CD14-positive monocyte (primary cell): ENCODE measurements around the gene CNST. TPM values are rescaled to one million over a fixed set of nuclear protein-coding genes. Genes with fewer than 3 reads are reported as not detected.

Experiments
- DNase-seq, 3 donors: peaks; one replicate each; pipeline ENCODE4 v3.0.0-alpha.2; 2011 to 2022
- H2AFZ ChIP-seq: 2 replicates; pipeline ENCODE4 v1.6.0; 2012; ENCODE audit warnings: mild to moderate bottlenecking, low read depth, low read length, inconsistent platforms; ENCODE audit not compliant: insufficient read depth, poor library complexity, severe bottlenecking
- H3K27ac ChIP-seq, 2 donors: 1 replicate in 1 of 2; 2 replicates in 1 of 2; pipeline ENCODE4 v1.5.1; 2012 to 2013; ENCODE audit warnings: low read length in 2 of 2, control low read depth in 1 of 2, inconsistent platforms in 1 of 2, low read depth in 1 of 2, mild to moderate bottlenecking in 1 of 2
- H3K27me3 ChIP-seq, 2 donors: one replicate each; pipeline versions ENCODE4 v1.6.0 to v1.6.1; 2011 to 2013; ENCODE audit warnings: low read length in 2 of 2; ENCODE audit not compliant: control insufficient read depth in 2 of 2, insufficient read depth in 2 of 2
- H3K36me3 ChIP-seq, 2 donors: replicated peaks in 1 of 2; 1 replicate in 1 of 2; 2 replicates in 1 of 2; pipeline versions ENCODE4 v1.5.1 to v1.6.1; 2012 to 2013; ENCODE audit warnings: low read length in 2 of 2, control low read depth in 1 of 2, inconsistent platforms in 1 of 2, mild to moderate bottlenecking in 1 of 2; ENCODE audit not compliant: insufficient read depth in 2 of 2, control insufficient read depth in 1 of 2
- H3K4me1 ChIP-seq, 2 donors: 1 replicate in 1 of 2; 2 replicates in 1 of 2; pipeline versions ENCODE4 v1.5.1 to v1.6.1; 2012 to 2013; ENCODE audit warnings: low read length in 2 of 2, control low read depth in 1 of 2, inconsistent platforms in 1 of 2, mild to moderate bottlenecking in 1 of 2, moderate library complexity in 1 of 2; ENCODE audit not compliant: insufficient read depth in 2 of 2, control insufficient read depth in 1 of 2
- H3K4me2 ChIP-seq: replicated peaks from 2 replicates; pipeline ENCODE3; 2012; ENCODE audit warnings: low read length, moderate library complexity, mild to moderate bottlenecking; ENCODE audit not compliant: poor library complexity, severe bottlenecking; ENCODE audit errors: extremely low read depth
- H3K4me3 ChIP-seq, 3 experiments: fragments of 200-600 bp in 1 of 3; sonication (generic) in 1 of 3; replicated peaks in 1 of 3; 1 replicate in 2 of 3; 2 replicates in 1 of 3; pipeline ENCODE4 v1.5.1; 2011 to 2013; ENCODE audit warnings: low read length in 3 of 3, mild to moderate bottlenecking in 3 of 3, control low read depth in 2 of 3, low read depth in 2 of 3, inconsistent platforms in 1 of 3, moderate library complexity in 1 of 3
- H3K79me2 ChIP-seq: 2 replicates; pipeline ENCODE4 v1.6.0; 2012; ENCODE audit warnings: mild to moderate bottlenecking, control low read depth, inconsistent platforms, low read length, moderate library complexity; ENCODE audit not compliant: insufficient read depth
- H3K9ac ChIP-seq: 2 replicates; pipeline ENCODE4 v1.6.0; 2017; ENCODE audit warnings: low read length, mild to moderate bottlenecking; ENCODE audit not compliant: insufficient read depth, poor library complexity, severe bottlenecking
- H3K9me3 ChIP-seq, 2 donors: replicated peaks in 1 of 2; 1 replicate in 1 of 2; 2 replicates in 1 of 2; pipeline versions ENCODE4 v1.5.1 to v1.6.1; 2012 to 2013; ENCODE audit warnings: low read length in 2 of 2, control low read depth in 1 of 2; ENCODE audit not compliant: control insufficient read depth in 1 of 2, insufficient read depth in 1 of 2
- H4K20me1 ChIP-seq: 2 replicates; pipeline ENCODE4 v1.6.0; 2012; ENCODE audit warnings: mild to moderate bottlenecking, low read length, control low read depth, moderate library complexity; ENCODE audit not compliant: insufficient read depth
- H3K27ac Mint-ChIP-seq, 7 donors: one replicate each; pipeline ENCODE4 v1.8.0; 2020; ENCODE audit warnings: mild to moderate bottlenecking in 7 of 7, mixed read lengths in 7 of 7, moderate library complexity in 6 of 7, inconsistent platforms in 2 of 7
- H3K27me3 Mint-ChIP-seq, 3 donors: one replicate each; pipeline ENCODE4 v1.8.0; 2021 to 2022; ENCODE audit warnings: low read depth in 3 of 3, mild to moderate bottlenecking in 3 of 3, mixed read lengths in 3 of 3, moderate library complexity in 3 of 3, inconsistent platforms in 1 of 3
- H3K36me3 Mint-ChIP-seq, 2 donors: one replicate each; pipeline ENCODE4 v1.8.0; 2020; ENCODE audit warnings: mixed read lengths in 2 of 2, inconsistent platforms in 1 of 2, mild to moderate bottlenecking in 1 of 2
- H3K4me1 Mint-ChIP-seq: one replicate; pipeline ENCODE4 v1.8.0; 2020; ENCODE audit warnings: mild to moderate bottlenecking, mixed read lengths
- H3K4me3 Mint-ChIP-seq, 2 donors: one replicate each; pipeline ENCODE4 v1.8.0; 2020; ENCODE audit warnings: mild to moderate bottlenecking in 2 of 2, mixed read lengths in 2 of 2, moderate library complexity in 1 of 2
- H3K9me3 Mint-ChIP-seq, 7 donors: one replicate each; pipeline ENCODE4 v1.8.0; 2020 to 2022; ENCODE audit warnings: mixed read lengths in 7 of 7, mild to moderate bottlenecking in 6 of 7, moderate library complexity in 6 of 7, inconsistent platforms in 2 of 7
- WGBS: methylation state at CpG from one replicate; pipeline ENCODE4 v1.1.5; 2013; ENCODE audit warnings: missing lambda C conversion rate; ENCODE audit not compliant: insufficient coverage; 5-methylcytosine and 5-hydroxymethylcytosine counted together
- intact Hi-C, 2 donors: fragments of 100-400 bp; cut with micrococcal nuclease; formaldehyde crosslinking; loops; one replicate each; pipeline versions ENCODE4 v1.15.0 to v1.15.1; 2023
- polyA plus RNA-seq, 3 donors: library from polyadenylated mRNA; depleted of rRNA in 1 of 3; unstranded in 2 of 3; stranded (reverse) in 1 of 3; fragments of 300-500 nt in 2 of 3; fragments of >200 nt in 1 of 3; fragmentation: Illumina TruSeq in 2 of 3; gene quantifications; 1 replicate in 2 of 3; 2 replicates in 1 of 3; pipeline ENCODE4 v1.2.3, GENCODE V29; 2012 to 2021
- TF ChIP-seq, protein P1 (sequence below): fragments of 200-600 bp; IDR thresholded peaks from one replicate; pipeline ENCODE4 v1.8.0; 2022; ENCODE audit warnings: antibody characterized with exemption, mild to moderate bottlenecking

The CNST gene
- polyA plus RNA-seq, 3 donors, result 11.0 to 14.1 (median 13.7) TPM

DNA sequence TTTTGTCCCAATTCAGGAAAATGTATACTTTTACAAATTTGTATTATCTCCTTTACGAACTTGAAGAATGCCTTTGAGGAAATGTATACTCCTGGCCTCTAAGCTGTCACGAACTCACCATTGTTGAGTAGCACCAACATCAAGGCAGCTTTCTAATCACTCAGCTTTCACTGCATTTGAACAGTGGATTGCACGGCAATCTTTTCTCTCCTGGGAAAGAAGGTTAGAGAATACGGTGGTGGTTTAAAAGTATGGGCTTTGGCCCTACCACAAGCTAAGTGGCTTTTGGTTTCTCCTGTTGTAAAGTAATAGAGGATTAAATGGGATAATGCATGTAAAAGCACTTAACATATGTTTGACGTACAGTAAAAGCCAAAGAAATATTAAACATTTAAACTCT lies 57.8 kb downstream of the CNST start:
- no peak overlapping the region for H3K4me3 Mint-ChIP-seq
- H3K27ac Mint-ChIP-seq, result no peak overlapping the region

GRCh38 chr1:246629030-246629429 lies 62.8 kb downstream of the CNST start:
- Histone ChIP-seq H3K9ac (no peak overlapping the region), H4K20me1 (no peaks in the 10 kb centered on the region), H3K4me3 (no peak overlapping the region), H3K27me3 (no peaks in the 10 kb centered on the region), H3K27ac (no peak overlapping the region), H3K4me2 (no peak overlapping the region), H3K36me3 (peaks cover 28 to 65% of the 10 kb centered on the region in 2 donors), H3K79me2 (no peaks in the 10 kb centered on the region), H3K4me1 (no peaks in the 10 kb centered on the region), H3K9me3 (no peaks in the 10 kb centered on the region), H2AFZ (no peak overlapping the region)
- whole genome bisulfite sequencing, result no CpG with 5 or more reads among the region's 2 CpGs
- TF ChIP-seq, protein P1, sequence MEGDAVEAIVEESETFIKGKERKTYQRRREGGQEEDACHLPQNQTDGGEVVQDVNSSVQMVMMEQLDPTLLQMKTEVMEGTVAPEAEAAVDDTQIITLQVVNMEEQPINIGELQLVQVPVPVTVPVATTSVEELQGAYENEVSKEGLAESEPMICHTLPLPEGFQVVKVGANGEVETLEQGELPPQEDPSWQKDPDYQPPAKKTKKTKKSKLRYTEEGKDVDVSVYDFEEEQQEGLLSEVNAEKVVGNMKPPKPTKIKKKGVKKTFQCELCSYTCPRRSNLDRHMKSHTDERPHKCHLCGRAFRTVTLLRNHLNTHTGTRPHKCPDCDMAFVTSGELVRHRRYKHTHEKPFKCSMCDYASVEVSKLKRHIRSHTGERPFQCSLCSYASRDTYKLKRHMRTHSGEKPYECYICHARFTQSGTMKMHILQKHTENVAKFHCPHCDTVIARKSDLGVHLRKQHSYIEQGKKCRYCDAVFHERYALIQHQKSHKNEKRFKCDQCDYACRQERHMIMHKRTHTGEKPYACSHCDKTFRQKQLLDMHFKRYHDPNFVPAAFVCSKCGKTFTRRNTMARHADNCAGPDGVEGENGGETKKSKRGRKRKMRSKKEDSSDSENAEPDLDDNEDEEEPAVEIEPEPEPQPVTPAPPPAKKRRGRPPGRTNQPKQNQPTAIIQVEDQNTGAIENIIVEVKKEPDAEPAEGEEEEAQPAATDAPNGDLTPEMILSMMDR, result no peak
- H3K27ac Mint-ChIP-seq, result no peak overlapping the region
- H3K36me3 Mint-ChIP-seq, result peaks cover 44 to 60% of the 10 kb centered on the region in 2 donors
- H3K27me3 Mint-ChIP-seq, result peaks cover 0 to 1% (median 0%) of the 10 kb centered on the region in 3 donors
- H3K4me1 Mint-ChIP-seq, result no peaks in the 10 kb centered on the region
- intact Hi-C loops, result no loop called here
- peaks cover 0 to 2% (median 0%) of the 10 kb centered on the region in 7 donors for H3K9me3 Mint-ChIP-seq
- DNase-seq, result no peak
- no peak overlapping the region for H3K4me3 Mint-ChIP-seq

More for the DNA sequence above, 57.8 kb downstream of the CNST start:
- no peaks in the 10 kb centered on the region for H3K4me1 ChIP-seq
- no peaks in the 10 kb centered on the region for H4K20me1 ChIP-seq
- no peak overlapping the region for H3K9ac ChIP-seq
- H3K36me3 Mint-ChIP-seq, result peaks cover 57 to 59% of the 10 kb centered on the region in 2 donors
- no peaks in the 10 kb centered on the region for H3K4me1 Mint-ChIP-seq
- no peaks in the 10 kb centered on the region for H3K9me3 ChIP-seq
- WGBS, result 92% methylated on average over 2 of the region's 5 CpGs
- no peaks in the 10 kb centered on the region for H3K79me2 ChIP-seq
- no peak overlapping the region for H2AFZ ChIP-seq
- intact Hi-C loops, result no loop called here
- H3K36me3 ChIP-seq, result peaks cover 18 to 64% of the 10 kb centered on the region in 2 donors
- no peak for DNase-seq
- H3K9me3 Mint-ChIP-seq, result no peaks in the 10 kb centered on the region
- TF ChIP-seq, protein P1, result no peak
- H3K27me3 Mint-ChIP-seq, result peaks cover 0 to 1% (median 0%) of the 10 kb centered on the region in 3 donors
- H3K4me3 ChIP-seq, result no peak overlapping the region
- no peak overlapping the region for H3K27ac ChIP-seq
- H3K4me2 ChIP-seq, result no peak overlapping the region
- H3K27me3 ChIP-seq, result no peaks in the 10 kb centered on the region
